WERI-Rb-1 (cell line): ENCODE results near the gene ANKRD23.

Experiments
- DNase-seq: peaks from one replicate; pipeline ENCODE4 v3.0.0-alpha.2; 2020
- H3K27ac ChIP-seq: fragments of 250-450 bp; sonication (Bioruptor Pico); 2 replicates; pipeline ENCODE4 v1.5.1; 2020; ENCODE audit warnings: mild to moderate bottlenecking, moderate library complexity
- H3K27me3 ChIP-seq: fragments of 250-450 bp; sonication (Bioruptor Pico); 2 replicates; pipeline ENCODE4 v1.5.1; 2021; ENCODE audit warnings: mild to moderate bottlenecking, low read depth, moderate library complexity; ENCODE audit not compliant: insufficient read depth, severe bottlenecking
- H3K36me3 ChIP-seq: fragments of 250-450 bp; sonication (Bioruptor Pico); 2 replicates; pipeline ENCODE4 v1.5.1; 2020; ENCODE audit warnings: mild to moderate bottlenecking, moderate library complexity
- H3K4me3 ChIP-seq: 2 replicates; pipeline ENCODE4 v1.5.1; 2011; ENCODE audit warnings: low read depth, mild to moderate bottlenecking, control low read depth, low read length
- H3K9me3 ChIP-seq: fragments of 250-450 bp; sonication (Bioruptor Pico); 2 replicates; pipeline ENCODE4 v1.5.1; 2021; ENCODE audit warnings: mild to moderate bottlenecking, moderate library complexity; ENCODE audit not compliant: severe bottlenecking
- TF ChIP-seq, protein P1 (sequence below): IDR thresholded peaks from 2 replicates; pipeline ENCODE4 v1.5.1; 2011; ENCODE audit warnings: low read depth, mild to moderate bottlenecking, control low read depth, inconsistent platforms, low read length

Gene ANKRD23

DNA sequence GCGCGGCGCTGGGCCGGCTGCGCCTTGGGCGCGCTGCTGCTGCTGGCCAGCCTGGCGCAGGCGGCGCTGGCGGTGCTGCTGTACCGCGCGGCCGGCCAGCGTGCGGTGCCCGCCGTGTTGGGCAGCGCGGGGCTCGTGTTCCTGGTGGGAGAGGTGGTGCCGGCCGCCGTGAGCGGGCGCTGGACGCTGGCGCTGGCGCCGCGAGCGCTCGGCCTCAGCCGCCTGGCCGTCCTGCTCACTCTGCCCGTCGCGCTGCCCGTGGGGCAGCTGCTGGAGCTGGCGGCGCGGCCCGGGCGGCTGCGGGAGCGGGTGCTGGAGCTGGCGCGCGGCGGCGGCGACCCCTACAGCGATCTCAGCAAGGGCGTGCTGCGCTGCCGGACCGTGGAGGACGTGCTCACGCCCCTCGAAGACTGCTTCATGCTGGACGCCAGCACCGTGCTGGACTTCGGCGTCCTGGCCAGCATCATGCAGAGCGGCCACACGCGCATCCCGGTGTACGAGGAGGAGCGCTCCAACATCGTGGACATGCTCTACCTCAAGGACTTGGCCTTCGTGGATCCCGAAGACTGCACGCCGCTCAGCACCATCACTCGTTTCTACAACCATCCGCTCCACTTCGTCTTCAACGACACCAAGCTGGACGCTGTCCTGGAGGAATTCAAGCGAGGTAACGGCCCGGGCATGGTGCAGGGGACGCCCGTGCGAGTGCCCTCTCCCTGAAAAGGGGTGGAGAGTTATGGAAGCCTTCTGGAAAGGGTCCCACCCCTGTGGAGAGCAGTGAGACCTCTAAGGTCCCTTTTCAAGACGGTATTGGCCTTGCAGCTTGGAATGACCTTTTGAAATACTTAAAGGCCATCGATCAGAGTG is 26.8 kb downstream of the ANKRD23 start:
- TF ChIP-seq, protein P1, sequence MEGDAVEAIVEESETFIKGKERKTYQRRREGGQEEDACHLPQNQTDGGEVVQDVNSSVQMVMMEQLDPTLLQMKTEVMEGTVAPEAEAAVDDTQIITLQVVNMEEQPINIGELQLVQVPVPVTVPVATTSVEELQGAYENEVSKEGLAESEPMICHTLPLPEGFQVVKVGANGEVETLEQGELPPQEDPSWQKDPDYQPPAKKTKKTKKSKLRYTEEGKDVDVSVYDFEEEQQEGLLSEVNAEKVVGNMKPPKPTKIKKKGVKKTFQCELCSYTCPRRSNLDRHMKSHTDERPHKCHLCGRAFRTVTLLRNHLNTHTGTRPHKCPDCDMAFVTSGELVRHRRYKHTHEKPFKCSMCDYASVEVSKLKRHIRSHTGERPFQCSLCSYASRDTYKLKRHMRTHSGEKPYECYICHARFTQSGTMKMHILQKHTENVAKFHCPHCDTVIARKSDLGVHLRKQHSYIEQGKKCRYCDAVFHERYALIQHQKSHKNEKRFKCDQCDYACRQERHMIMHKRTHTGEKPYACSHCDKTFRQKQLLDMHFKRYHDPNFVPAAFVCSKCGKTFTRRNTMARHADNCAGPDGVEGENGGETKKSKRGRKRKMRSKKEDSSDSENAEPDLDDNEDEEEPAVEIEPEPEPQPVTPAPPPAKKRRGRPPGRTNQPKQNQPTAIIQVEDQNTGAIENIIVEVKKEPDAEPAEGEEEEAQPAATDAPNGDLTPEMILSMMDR: no peak
- H3K9me3 ChIP-seq: no peaks in the 10 kb centered on the region
- H3K27me3 ChIP-seq: no peaks in the 10 kb centered on the region
- H3K27ac ChIP-seq: peak overlapping the region; percentile 39
- H3K4me3 ChIP-seq: peak overlapping the region; percentile 52
- DNase-seq: no peak
- peaks cover 43% of the 10 kb centered on the region for H3K36me3 ChIP-seq

- peak within 1 kb of the TSS; percentile 82 for H3K4me3 ChIP-seq
- no peaks in the 10 kb centered on the region for H3K27me3 ChIP-seq
- peak; percentile 97 for DNase-seq
- no peaks in the 10 kb centered on the region for H3K9me3 ChIP-seq
- TF ChIP-seq, protein P1: peak; percentile 70
- peak within 1 kb of the TSS; percentile 94 for H3K27ac ChIP-seq
- peaks cover 44% of the 10 kb centered on the region for H3K36me3 ChIP-seq
These were observed 27.5 kb downstream of the ANKRD23 start, which contains the start of gene CNNM3 for GRCh38 chr2:96816127-96816835. Gene CNNM3 (plus strand): TSS chr2:96816268. CDS start chr2:96816278, 10 bp downstream.

DNA sequence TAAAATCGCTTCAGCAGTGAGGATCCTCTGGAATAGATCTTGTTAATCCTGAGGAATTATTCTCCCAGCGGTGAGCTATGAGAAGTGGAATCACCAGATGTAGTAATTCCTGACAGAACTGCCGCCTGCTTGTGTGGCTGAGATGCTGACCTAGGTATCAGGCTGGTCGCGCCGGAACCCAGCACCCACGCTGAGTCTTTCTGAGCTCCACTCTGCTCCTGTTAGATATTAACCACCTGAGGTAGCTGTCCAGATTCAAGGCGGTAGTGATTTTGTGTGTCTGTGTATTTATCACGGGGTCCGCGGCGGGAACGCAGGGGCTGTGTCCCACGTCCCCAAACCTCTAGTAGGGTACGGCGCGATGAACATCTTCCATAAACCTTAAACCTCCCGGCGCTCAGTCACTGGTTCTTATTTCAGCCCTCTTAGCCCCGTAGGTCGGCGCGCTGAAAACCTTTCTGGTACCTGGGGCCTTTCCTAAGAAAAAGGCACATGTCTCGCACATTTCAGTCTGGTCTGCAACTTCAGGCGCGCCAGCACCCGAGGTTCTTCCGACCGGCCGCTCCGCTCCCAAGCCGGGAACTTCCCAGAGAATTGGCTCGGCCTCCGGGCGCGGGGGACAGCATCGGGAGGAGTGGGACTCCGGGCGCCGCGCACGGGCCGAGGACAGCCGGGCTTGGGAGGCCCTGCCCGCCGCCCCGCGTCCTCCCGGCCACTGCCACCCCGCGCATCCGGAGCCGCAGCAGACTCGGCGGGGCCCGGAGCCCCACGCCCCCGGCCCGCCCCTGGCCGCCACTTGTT is 28.3 kb downstream of the ANKRD23 start:
- TF ChIP-seq, protein P1: no peak
- DNase-seq: peak; percentile 38
- H3K4me3 ChIP-seq: peak overlapping the region; percentile 82
- peak overlapping the region; percentile 61 for H3K27ac ChIP-seq
- no peaks in the 10 kb centered on the region for H3K9me3 ChIP-seq
- peaks cover 43% of the 10 kb centered on the region for H3K36me3 ChIP-seq
- no peaks in the 10 kb centered on the region for H3K27me3 ChIP-seq

- DNase-seq: no peak
- no peaks in the 10 kb centered on the region for H3K9me3 ChIP-seq
These were observed 30.2 kb downstream of the ANKRD23 start for GRCh38 chr2:96813656-96814055.

GRCh38 chr2:96811917-96812316 is 31.9 kb downstream of the ANKRD23 start:
- no peak for DNase-seq
- Histone ChIP-seq H3K27ac (no peak overlapping the region), H3K27me3 (no peaks in the 10 kb centered on the region), H3K9me3 (no peaks in the 10 kb centered on the region), H3K4me3 (no peak overlapping the region), H3K36me3 (peaks cover 31% of the 10 kb centered on the region)
- TF ChIP-seq, protein P1: no peak

More at GRCh38 chr2:96813656-96814055, 30.2 kb downstream of the ANKRD23 start:
- Histone ChIP-seq H3K27me3 (no peaks in the 10 kb centered on the region), H3K27ac (no peak overlapping the region), H3K36me3 (peaks cover 39% of the 10 kb centered on the region), H3K4me3 (no peak overlapping the region)
- TF ChIP-seq, protein P1: no peak
